ENCODE results near the gene JAG1. TPM values are rescaled to one million over a fixed set of nuclear protein-coding genes. Genes with fewer than 3 reads are reported as not detected.

The JAG1 gene
- total and polyA plus RNA-seq, 8 donors: 31.2 to 70.8 (median 57.8) TPM

DNA sequence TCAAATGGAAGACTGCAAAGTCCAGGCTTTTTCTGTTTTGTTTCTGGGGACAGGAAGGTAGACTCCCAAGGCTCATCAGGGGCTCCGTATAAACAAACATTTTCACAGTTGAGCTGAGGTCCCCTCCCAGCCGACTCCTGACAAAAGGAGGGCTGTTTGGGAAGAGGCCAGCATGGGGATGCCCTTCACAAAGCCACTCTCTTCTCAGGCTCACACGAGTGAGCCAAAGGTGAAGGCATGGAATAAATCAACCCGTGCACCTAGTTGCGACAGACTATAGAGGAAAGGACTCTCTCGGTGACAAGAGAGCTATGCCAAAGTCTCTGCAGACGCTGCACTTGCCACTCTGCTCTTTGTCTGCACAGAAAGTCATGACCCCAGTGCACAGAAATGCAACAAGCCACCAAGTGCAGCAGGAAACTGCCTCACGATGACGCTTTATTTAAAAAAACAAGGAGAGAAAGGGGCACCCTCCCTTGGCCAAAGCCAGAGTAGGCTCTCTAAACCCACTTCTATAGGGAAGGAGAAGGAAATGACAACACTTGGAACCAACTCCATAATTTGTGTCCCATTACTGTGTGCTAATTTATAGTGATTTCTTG is 21.0 kb downstream of the JAG1 start:
- Histone ChIP-seq H3K9me3 (no peaks in the 10 kb centered on the region), H3K4me1 (peaks cover 15 to 30% of the 10 kb centered on the region in 2 donors), H3K27ac (peak overlapping the region; percentile 6 to 49), H3K36me3 (peaks cover 0 to 77% of the 10 kb centered on the region in 2 donors), H3K4me3 (no peak overlapping the region), H3K27me3 (no peaks in the 10 kb centered on the region)
- DNase-seq (no peak), ATAC-seq (peak; percentile 65)
- intact Hi-C loops (cut with DNase I): loop anchor here in 1 of 2 donors (10.0 kb wide), 1 partner anchor 98 kb away; no protein-coding TSS in a partner anchor
- TF ChIP-seq, protein P1, sequence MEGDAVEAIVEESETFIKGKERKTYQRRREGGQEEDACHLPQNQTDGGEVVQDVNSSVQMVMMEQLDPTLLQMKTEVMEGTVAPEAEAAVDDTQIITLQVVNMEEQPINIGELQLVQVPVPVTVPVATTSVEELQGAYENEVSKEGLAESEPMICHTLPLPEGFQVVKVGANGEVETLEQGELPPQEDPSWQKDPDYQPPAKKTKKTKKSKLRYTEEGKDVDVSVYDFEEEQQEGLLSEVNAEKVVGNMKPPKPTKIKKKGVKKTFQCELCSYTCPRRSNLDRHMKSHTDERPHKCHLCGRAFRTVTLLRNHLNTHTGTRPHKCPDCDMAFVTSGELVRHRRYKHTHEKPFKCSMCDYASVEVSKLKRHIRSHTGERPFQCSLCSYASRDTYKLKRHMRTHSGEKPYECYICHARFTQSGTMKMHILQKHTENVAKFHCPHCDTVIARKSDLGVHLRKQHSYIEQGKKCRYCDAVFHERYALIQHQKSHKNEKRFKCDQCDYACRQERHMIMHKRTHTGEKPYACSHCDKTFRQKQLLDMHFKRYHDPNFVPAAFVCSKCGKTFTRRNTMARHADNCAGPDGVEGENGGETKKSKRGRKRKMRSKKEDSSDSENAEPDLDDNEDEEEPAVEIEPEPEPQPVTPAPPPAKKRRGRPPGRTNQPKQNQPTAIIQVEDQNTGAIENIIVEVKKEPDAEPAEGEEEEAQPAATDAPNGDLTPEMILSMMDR (IDR thresholded peaks at IDR 0.05): no peak

DNA sequence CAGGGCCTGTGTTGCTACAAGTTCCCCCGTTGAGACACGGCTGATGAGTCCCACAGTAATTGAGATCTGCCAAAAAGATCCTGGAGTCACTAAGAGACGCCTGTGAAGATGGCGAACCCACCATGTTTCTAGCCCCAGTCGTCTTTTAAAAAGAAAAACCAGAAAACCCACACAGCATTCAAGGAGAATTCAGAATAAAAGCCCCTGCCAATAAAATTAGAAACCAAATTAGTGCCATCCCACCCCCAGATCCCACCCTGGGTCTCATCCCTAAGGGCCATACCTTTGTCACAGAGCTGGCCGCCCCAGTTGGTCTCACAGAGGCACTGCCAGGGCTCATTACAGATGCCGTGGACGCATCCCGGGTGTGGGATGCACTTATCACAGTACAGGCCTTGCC is 21.6 kb downstream of the JAG1 start:
- TF ChIP-seq, protein P1 (IDR thresholded peaks at IDR 0.05): no peak
- intact Hi-C loops (cut with DNase I): loop anchor here in 1 of 2 donors (10.0 kb wide), 1 partner anchor 97 kb away; no protein-coding TSS in a partner anchor
- DNase-seq (no peak), ATAC-seq (no peak)
- peaks cover 0 to 77% of the 10 kb centered on the region in 2 donors for H3K36me3 ChIP-seq
- H3K27me3 ChIP-seq: no peaks in the 10 kb centered on the region
- peaks cover 15 to 30% of the 10 kb centered on the region in 2 donors for H3K4me1 ChIP-seq
- H3K4me3 ChIP-seq: no peak overlapping the region
- no peaks in the 10 kb centered on the region for H3K9me3 ChIP-seq
- H3K27ac ChIP-seq: peak overlapping the region in 1 of 2 donors; percentile 6

DNA sequence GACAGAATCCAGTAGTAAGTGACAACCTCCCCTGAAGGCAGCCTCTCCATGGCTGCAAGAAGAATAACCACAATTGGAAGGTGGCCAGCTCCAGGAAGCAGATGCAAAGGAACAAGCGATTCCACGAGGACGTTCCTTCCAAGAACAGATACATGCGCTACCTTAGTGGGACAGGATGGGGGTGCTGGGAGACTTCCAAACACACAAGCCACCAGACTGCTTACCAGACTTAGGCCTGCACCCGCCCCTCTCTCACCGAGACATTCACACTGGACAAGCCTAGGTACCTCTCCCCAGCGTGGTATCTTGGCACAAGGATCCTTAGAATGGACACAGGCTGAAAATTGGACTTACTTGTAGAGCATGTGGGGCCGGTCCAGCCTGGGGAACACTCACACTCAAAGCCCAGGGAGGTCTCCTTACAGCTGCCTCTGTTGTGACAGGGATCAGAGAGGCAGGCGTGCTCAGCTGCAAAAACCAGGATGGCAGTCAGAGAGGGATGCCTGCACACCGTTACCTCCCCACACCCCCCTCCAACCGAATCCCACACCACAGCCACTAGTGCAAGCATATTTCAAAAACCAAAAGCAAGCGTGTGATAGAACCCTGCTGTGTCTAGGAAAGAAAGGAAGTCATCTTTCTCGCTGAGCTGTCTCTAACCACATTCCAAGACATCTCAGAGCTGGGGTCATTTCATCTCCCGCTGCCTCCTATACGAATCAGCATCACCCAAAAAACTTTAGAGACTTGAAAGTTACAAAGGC is 22.4 kb downstream of the JAG1 start:
- Histone ChIP-seq H3K27ac (no peak overlapping the region), H3K4me3 (no peak overlapping the region), H3K27me3 (no peaks in the 10 kb centered on the region), H3K36me3 (peaks cover 0 to 77% of the 10 kb centered on the region in 2 donors), H3K9me3 (no peaks in the 10 kb centered on the region), H3K4me1 (peaks cover 15 to 30% of the 10 kb centered on the region in 2 donors)
- ATAC-seq: no peak
- TF ChIP-seq, protein P1 (IDR thresholded peaks at IDR 0.05): no peak
- intact Hi-C loops (cut with DNase I): loop anchor here in 1 of 2 donors (10.0 kb wide), 1 partner anchor 97 kb away; no protein-coding TSS in a partner anchor
- DNase-seq: no peak

DNA sequence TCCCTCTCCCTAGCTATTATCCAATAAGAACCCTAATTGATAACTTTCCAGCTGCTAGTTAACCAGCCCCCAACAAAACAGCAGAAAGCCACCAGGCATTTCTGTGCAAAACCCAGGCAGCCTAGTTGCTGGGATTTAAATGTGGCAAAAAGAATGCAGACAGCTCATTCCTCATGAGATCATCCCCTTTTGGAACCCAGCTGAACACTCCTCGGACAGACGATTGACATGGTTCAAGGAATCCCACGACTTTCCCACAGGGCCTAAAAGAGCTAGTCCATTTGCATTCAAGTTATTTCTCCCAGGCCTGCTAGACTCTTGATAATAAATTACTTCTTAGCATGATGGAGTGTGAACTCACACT is 24.0 kb downstream of the JAG1 start:
- no peak for ATAC-seq
- Histone ChIP-seq H3K27me3 (no peaks in the 10 kb centered on the region), H3K27ac (no peak overlapping the region), H3K36me3 (peaks cover 0 to 85% of the 10 kb centered on the region in 2 donors), H3K4me3 (no peak overlapping the region), H3K4me1 (peaks cover 15 to 24% of the 10 kb centered on the region in 2 donors), H3K9me3 (no peaks in the 10 kb centered on the region)
- no peak for DNase-seq
- intact Hi-C loops (cut with DNase I): loop anchor here in 1 of 2 donors (10.0 kb wide), 1 partner anchor 95 kb away; no protein-coding TSS in a partner anchor
- TF ChIP-seq, protein P1 (IDR thresholded peaks at IDR 0.05): no peak
